ENCODE measurements around the gene AKAP6.
A peak's percentile ranks its signal among the peaks of the same experiment; 100 is the strongest.

AKAP6 gene

GRCh38 chr14:32620724-32621123, 291.6 kb downstream of the AKAP6 start:
- TF ChIP-seq PAX5 (IDR thresholded peaks at IDR 0.05; ENCODE audit: insufficient read depth, low read length, severe bottlenecking) (no peak), POLR2AphosphoS5 (IDR thresholded peaks at IDR 0.05; ENCODE audit: low read depth, low read length) (no peak), SPI1 (IDR thresholded peaks at IDR 0.05; ENCODE audit: low read depth, low read length) (no peak), POU2F2 (IDR thresholded peaks at IDR 0.05; ENCODE audit: low read depth, low read length) (no peak), POLR2A (IDR thresholded peaks at IDR 0.05; ENCODE audit: low read depth, low read length) (no peak), TAF1 (IDR thresholded peaks at IDR 0.05; ENCODE audit: low read depth, low read length) (no peak)
- DNase-seq (ENCODE audit: insufficient read length, low spot score) = no peak
- no peak for FAIRE-seq

- DNase-seq (ENCODE audit: insufficient read length, low spot score) = no peak
- FAIRE-seq = no peak
- TF ChIP-seq POU2F2 (IDR thresholded peaks at IDR 0.05; ENCODE audit: low read depth, low read length) = no peak
Measured at GRCh38 chr14:32621585-32621984, 292.5 kb downstream of the AKAP6 start.

GRCh38 chr14:32622742-32623141, 293.6 kb downstream of the AKAP6 start:
- TF ChIP-seq SPI1 (IDR thresholded peaks at IDR 0.05; ENCODE audit: low read depth, low read length) = peak; percentile 45; the same call in 1 of the 2 replicates
- no peak for TF ChIP-seq PAX5 (IDR thresholded peaks at IDR 0.05; ENCODE audit: insufficient read depth, low read length, severe bottlenecking)
- FAIRE-seq (no peak), DNase-seq (ENCODE audit: insufficient read length, low spot score) (no peak)

DNA sequence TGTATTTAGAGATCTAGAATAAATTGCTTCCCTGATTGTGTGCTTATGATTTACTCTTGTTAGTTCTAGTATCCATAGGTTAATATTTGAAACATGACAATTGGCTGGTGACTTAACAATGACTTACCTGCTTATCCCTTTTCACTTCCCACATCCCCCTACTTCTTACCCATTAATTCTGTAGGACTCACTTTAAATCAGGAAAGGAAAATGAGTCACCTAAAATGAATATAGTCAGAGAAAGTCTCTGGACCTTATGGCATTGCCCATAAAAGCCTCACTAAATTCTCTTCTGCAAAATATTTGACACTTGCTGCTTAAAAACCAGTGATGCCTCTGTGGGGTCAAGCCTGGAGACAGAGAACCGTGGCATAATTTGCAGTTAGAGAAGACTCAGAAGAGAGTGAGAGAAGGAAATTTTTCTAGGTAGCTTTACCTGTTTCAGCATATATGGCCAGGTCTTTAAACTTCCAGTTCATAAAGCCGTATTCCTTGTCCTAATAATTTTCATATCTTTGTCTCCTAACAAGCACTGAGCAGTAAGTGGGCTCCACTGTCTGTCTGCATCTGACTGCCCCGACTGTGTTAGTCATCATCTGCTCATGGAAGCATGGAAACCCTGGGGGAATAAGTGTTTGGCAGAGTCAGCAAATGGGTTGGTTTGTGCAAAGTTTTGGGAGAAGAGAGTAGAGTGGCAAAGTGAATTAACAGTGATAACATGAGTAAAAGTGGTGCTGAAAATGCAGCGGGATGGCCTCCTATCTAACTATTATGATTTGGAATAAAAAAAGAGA, 294.4 kb downstream of the AKAP6 start:
- DNase-seq (ENCODE audit: insufficient read length, low spot score) = no peak
- FAIRE-seq = no peak
- no peak for TF ChIP-seq PAX5 (IDR thresholded peaks at IDR 0.05; ENCODE audit: insufficient read depth, low read length, severe bottlenecking)
- TF ChIP-seq SPI1 (IDR thresholded peaks at IDR 0.05; ENCODE audit: low read depth, low read length) = no peak
- no peak for TF ChIP-seq POLR2A (IDR thresholded peaks at IDR 0.05; ENCODE audit: low read depth, low read length)
- no peak for TF ChIP-seq POLR2AphosphoS5 (IDR thresholded peaks at IDR 0.05; ENCODE audit: low read depth, low read length)
- no peak for TF ChIP-seq TAF1 (IDR thresholded peaks at IDR 0.05; ENCODE audit: low read depth, low read length)
- TF ChIP-seq POU2F2 (IDR thresholded peaks at IDR 0.05; ENCODE audit: low read depth, low read length) = no peak

- DNase-seq (ENCODE audit: insufficient read length, low spot score) (no peak), FAIRE-seq (no peak)
- no peak for TF ChIP-seq POLR2AphosphoS5 (IDR thresholded peaks at IDR 0.05; ENCODE audit: low read depth, low read length)
- TF ChIP-seq POU2F2 (IDR thresholded peaks at IDR 0.05; ENCODE audit: low read depth, low read length) = no peak
- TF ChIP-seq PAX5 (IDR thresholded peaks at IDR 0.05; ENCODE audit: insufficient read depth, low read length, severe bottlenecking) = no peak
- no peak for TF ChIP-seq POLR2A (IDR thresholded peaks at IDR 0.05; ENCODE audit: low read depth, low read length)
- no peak for TF ChIP-seq TAF1 (IDR thresholded peaks at IDR 0.05; ENCODE audit: low read depth, low read length)
- TF ChIP-seq SPI1 (IDR thresholded peaks at IDR 0.05; ENCODE audit: low read depth, low read length) = no peak
Measured at GRCh38 chr14:32625211-32625610, 296.1 kb downstream of the AKAP6 start.

DNA sequence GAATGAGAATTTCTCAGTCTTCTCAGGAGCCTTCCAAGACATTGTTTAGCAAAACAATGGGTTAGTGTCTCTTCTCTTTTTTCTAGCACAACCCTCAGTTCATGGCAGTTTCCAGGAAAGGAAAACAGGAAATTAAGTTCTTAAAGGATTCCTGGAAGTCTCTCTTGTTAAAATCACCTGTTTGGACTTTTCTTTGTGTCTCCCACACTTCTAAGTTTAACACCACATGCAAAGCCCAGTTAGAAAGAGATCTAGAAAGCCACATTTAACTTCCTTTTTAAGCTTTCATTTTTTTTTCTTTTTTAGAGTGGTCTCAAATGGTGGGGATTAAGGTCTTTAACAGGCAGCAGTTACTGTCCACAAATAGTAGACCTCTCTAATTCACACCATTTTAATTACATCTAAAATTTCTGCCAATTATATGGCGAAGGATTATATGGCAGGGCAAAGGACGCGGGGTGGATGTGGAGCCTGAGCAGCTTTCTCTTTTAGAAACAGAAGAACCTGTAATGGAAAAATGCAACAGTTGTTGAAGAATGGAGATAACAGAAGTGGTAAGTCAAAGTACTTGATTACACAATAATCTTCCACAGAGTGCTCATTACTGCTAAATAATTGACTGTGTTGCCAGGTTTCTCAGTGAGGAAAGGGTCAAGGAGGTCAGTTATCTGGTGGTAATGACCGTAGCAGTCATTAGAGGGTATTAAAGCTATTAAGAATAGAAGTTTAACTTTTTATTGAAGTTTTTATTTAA, 298.6 kb downstream of the AKAP6 start:
- DNase-seq (ENCODE audit: insufficient read length, low spot score) (no peak), FAIRE-seq (no peak)
- TF ChIP-seq SPI1 (IDR thresholded peaks at IDR 0.05; ENCODE audit: low read depth, low read length) (no peak), POLR2AphosphoS5 (IDR thresholded peaks at IDR 0.05; ENCODE audit: low read depth, low read length) (no peak), PAX5 (IDR thresholded peaks at IDR 0.05; ENCODE audit: insufficient read depth, low read length, severe bottlenecking) (no peak), TAF1 (IDR thresholded peaks at IDR 0.05; ENCODE audit: low read depth, low read length) (no peak), POLR2A (IDR thresholded peaks at IDR 0.05; ENCODE audit: low read depth, low read length) (no peak), POU2F2 (IDR thresholded peaks at IDR 0.05; ENCODE audit: low read depth, low read length) (no peak)

DNA sequence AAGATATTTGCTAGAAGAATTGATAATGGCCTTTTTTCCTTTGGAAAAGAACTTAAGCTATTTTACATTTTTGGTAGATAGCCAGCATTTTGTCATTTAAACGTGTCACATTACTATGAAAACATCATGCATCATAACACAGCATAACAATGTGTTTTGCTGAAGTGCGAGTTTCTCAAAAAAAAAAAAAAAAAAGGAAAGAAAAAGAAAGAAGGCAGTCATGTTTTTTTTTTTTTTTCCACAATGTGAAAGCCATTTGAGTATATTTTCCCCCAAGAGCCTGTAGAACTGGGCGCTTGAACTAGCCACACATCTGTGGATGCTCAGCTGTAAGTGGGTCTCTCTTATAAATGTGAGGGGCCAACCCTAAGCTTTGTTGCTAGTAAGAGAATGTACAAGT, 300.1 kb downstream of the AKAP6 start:
- TF ChIP-seq PAX5 (IDR thresholded peaks at IDR 0.05; ENCODE audit: insufficient read depth, low read length, severe bottlenecking) = no peak
- no peak for TF ChIP-seq POU2F2 (IDR thresholded peaks at IDR 0.05; ENCODE audit: low read depth, low read length)
- TF ChIP-seq SPI1 (IDR thresholded peaks at IDR 0.05; ENCODE audit: low read depth, low read length) = no peak
- no peak for TF ChIP-seq POLR2A (IDR thresholded peaks at IDR 0.05; ENCODE audit: low read depth, low read length)
- TF ChIP-seq POLR2AphosphoS5 (IDR thresholded peaks at IDR 0.05; ENCODE audit: low read depth, low read length) = no peak
- TF ChIP-seq TAF1 (IDR thresholded peaks at IDR 0.05; ENCODE audit: low read depth, low read length) = no peak
- FAIRE-seq = no peak
- DNase-seq (ENCODE audit: insufficient read length, low spot score) = no peak

- DNase-seq (ENCODE audit: insufficient read length, low spot score) = no peak
- TF ChIP-seq PAX5 (IDR thresholded peaks at IDR 0.05; ENCODE audit: insufficient read depth, low read length, severe bottlenecking) = no peak
- TF ChIP-seq POLR2A (IDR thresholded peaks at IDR 0.05; ENCODE audit: low read depth, low read length) = no peak
- TF ChIP-seq TAF1 (IDR thresholded peaks at IDR 0.05; ENCODE audit: low read depth, low read length) = no peak
- no peak for TF ChIP-seq POU2F2 (IDR thresholded peaks at IDR 0.05; ENCODE audit: low read depth, low read length)
- no peak for TF ChIP-seq POLR2AphosphoS5 (IDR thresholded peaks at IDR 0.05; ENCODE audit: low read depth, low read length)
- TF ChIP-seq SPI1 (IDR thresholded peaks at IDR 0.05; ENCODE audit: low read depth, low read length) = no peak
- FAIRE-seq = no peak
Measured at GRCh38 chr14:32630701-32631100, 301.6 kb downstream of the AKAP6 start.

DNA sequence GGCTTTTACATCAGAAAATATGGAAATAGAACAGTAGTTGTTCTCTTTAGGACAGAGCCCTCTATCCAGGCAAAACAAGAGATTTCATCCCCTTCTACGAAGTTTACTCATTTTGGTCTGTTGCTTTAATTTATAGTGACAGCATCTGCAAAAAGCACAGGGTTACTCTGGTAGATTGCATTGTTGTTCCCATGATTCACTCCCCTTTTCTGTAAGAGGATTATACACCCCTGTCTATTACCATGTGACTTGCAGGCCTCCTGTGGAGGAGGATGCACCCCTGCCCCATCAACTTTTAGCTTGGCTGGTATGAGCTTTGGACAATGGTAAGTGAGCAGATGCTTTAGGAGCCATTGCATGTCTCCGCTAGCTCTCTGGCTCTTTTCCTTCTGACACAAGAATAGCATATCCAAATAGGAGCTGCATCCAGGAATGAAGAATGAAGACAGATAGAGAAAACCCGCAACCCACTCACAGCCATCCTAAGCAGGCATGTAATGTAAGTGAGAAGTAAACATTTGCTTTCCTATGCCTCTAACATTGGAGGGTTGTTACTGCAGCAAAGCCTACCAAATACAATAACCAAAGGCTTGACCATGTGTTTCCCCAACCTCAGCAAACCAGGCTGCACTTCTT, 304.2 kb downstream of the AKAP6 start:
- DNase-seq (ENCODE audit: insufficient read length, low spot score) (no peak), FAIRE-seq (no peak)
- TF ChIP-seq POU2F2 (IDR thresholded peaks at IDR 0.05; ENCODE audit: low read depth, low read length) (no peak), SPI1 (IDR thresholded peaks at IDR 0.05; ENCODE audit: low read depth, low read length) (no peak), PAX5 (IDR thresholded peaks at IDR 0.05; ENCODE audit: insufficient read depth, low read length, severe bottlenecking) (no peak), POLR2AphosphoS5 (IDR thresholded peaks at IDR 0.05; ENCODE audit: low read depth, low read length) (no peak), TAF1 (IDR thresholded peaks at IDR 0.05; ENCODE audit: low read depth, low read length) (no peak), POLR2A (IDR thresholded peaks at IDR 0.05; ENCODE audit: low read depth, low read length) (no peak)

Measured in GM12891 (cell line).